Sigmoid colon (tissue), 4 donors: ENCODE data around the gene SHC3.

Source experiments
- EP300 ChIP-seq, 4 donors: sonication (generic); formaldehyde crosslinking; IDR thresholded peaks; one replicate each; pipeline ENCODE4 v1.6.1; 2017; ENCODE audit warnings: antibody characterized with exemption in 4 of 4
- POLR2A ChIP-seq, 2 donors: fragments of 450-650 bp; IDR thresholded peaks; one replicate each; pipeline ENCODE4 v1.6.1; 2016; ENCODE audit warnings: antibody characterized with exemption in 2 of 2, mild to moderate bottlenecking in 2 of 2, moderate library complexity in 2 of 2
- POLR2AphosphoS5 ChIP-seq, 4 donors: sonication (generic); formaldehyde crosslinking; IDR thresholded peaks; one replicate each; pipeline ENCODE4 v1.6.1; 2017; ENCODE audit warnings: antibody characterized with exemption in 4 of 4
- TF ChIP-seq, protein P1 (sequence below), 4 experiments: fragments of 450-650 bp in 3 of 4; fragments of 200-600 bp in 1 of 4; IDR thresholded peaks; one replicate each; pipeline ENCODE4 v1.5.1; 2016 to 2019; ENCODE audit warnings: antibody characterized with exemption in 4 of 4, mild to moderate bottlenecking in 3 of 4, moderate library complexity in 2 of 4

DNA sequence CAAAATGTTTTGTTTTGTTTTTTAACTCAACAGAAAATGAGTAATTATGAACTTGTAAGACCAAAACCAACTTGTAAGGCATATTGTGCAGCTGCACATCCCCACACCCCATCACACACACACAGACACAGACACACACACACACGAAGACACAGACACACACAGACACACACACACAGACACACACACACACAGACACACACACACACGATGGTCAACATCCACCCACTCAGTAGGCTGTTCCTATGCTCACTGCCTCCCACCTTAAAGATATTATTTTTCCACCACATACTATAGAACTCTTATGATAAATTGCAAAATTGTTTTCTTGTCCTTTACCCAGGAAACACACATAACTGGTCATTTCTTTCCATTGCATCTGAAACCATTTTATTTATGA lies 6.2 kb downstream of the SHC3 start:
- TF ChIP-seq, protein P1, sequence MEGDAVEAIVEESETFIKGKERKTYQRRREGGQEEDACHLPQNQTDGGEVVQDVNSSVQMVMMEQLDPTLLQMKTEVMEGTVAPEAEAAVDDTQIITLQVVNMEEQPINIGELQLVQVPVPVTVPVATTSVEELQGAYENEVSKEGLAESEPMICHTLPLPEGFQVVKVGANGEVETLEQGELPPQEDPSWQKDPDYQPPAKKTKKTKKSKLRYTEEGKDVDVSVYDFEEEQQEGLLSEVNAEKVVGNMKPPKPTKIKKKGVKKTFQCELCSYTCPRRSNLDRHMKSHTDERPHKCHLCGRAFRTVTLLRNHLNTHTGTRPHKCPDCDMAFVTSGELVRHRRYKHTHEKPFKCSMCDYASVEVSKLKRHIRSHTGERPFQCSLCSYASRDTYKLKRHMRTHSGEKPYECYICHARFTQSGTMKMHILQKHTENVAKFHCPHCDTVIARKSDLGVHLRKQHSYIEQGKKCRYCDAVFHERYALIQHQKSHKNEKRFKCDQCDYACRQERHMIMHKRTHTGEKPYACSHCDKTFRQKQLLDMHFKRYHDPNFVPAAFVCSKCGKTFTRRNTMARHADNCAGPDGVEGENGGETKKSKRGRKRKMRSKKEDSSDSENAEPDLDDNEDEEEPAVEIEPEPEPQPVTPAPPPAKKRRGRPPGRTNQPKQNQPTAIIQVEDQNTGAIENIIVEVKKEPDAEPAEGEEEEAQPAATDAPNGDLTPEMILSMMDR (IDR thresholded peaks at IDR 0.05): no peak
- no peak for TF ChIP-seq POLR2AphosphoS5 (IDR thresholded peaks at IDR 0.05)
- TF ChIP-seq POLR2A (IDR thresholded peaks at IDR 0.05): no peak
- no peak for TF ChIP-seq EP300 (IDR thresholded peaks at IDR 0.05)
